PFSK-1 (cell line): ENCODE measurements around the gene C21orf58.

ENCODE experiments used
- FOXP2 ChIP-seq: optimal IDR thresholded peaks from 2 replicates; pipeline ENCODE3; 2011; ENCODE audit warnings: borderline replicate concordance, control low read depth, inconsistent platforms; ENCODE audit not compliant: insufficient read depth; ENCODE audit errors: extremely low read length, extremely low read depth
- POLR2AphosphoS5 ChIP-seq: IDR thresholded peaks from 2 replicates; pipeline ENCODE4 v1.6.1; 2012; ENCODE audit warnings: low read depth, mild to moderate bottlenecking, control low read depth, low read length, moderate library complexity
- REST ChIP-seq, 2 experiments: IDR thresholded peaks; 2 replicates each; pipeline versions ENCODE4 v1.6.1 to v1.8.0; 2011 to 2012; ENCODE audit warnings: low read depth in 2 of 2, low read length in 2 of 2, control low read depth in 1 of 2, inconsistent platforms in 1 of 2, mild to moderate bottlenecking in 1 of 2, moderate library complexity in 1 of 2; ENCODE audit not compliant: insufficient read depth in 1 of 2
- SIN3A ChIP-seq: IDR thresholded peaks from 2 replicates; pipeline ENCODE4 v1.6.1; 2012; ENCODE audit warnings: mild to moderate bottlenecking, low read length, moderate library complexity, borderline replicate concordance; ENCODE audit not compliant: insufficient read depth
- TAF1 ChIP-seq: IDR thresholded peaks from 2 replicates; pipeline ENCODE4 v1.6.1; 2012; ENCODE audit warnings: low read length, control low read depth, borderline replicate concordance; ENCODE audit not compliant: insufficient read depth

C21orf58 gene

GRCh38 chr21:46265736-46266525, 57.7 kb downstream of the C21orf58 start:
- TF ChIP-seq FOXP2: no peak
- TF ChIP-seq SIN3A: no peak

GRCh38 chr21:46264690-46265144, 59.0 kb downstream of the C21orf58 start:
- TF ChIP-seq SIN3A (no peak), POLR2AphosphoS5 (no peak), FOXP2 (no peak), REST (IDR thresholded peaks at IDR 0.05; ENCODE audit: insufficient read depth in 1 of 2, low read depth in 2 of 2, low read length in 2 of 2) (no peak), TAF1 (no peak)

- TF ChIP-seq SIN3A: no peak
- no peak for TF ChIP-seq POLR2AphosphoS5
- TF ChIP-seq FOXP2: no peak
- no peak for TF ChIP-seq TAF1
- no peak for TF ChIP-seq REST (IDR thresholded peaks at IDR 0.05; ENCODE audit: insufficient read depth in 1 of 2, low read depth in 2 of 2, low read length in 2 of 2)
Observed at GRCh38 chr21:46264046-46264689, 59.5 kb downstream of the C21orf58 start.

GRCh38 chr21:46256501-46256994, 67.1 kb downstream of the C21orf58 start:
- TF ChIP-seq TAF1 (no peak), SIN3A (no peak), FOXP2 (no peak), POLR2AphosphoS5 (no peak), REST (IDR thresholded peaks at IDR 0.05; ENCODE audit: insufficient read depth in 1 of 2, low read depth in 2 of 2, low read length in 2 of 2) (no peak)

GRCh38 chr21:46255758-46256337, 67.8 kb downstream of the C21orf58 start:
- TF ChIP-seq TAF1 (no peak), POLR2AphosphoS5 (no peak), SIN3A (no peak), REST (IDR thresholded peaks at IDR 0.05; ENCODE audit: insufficient read depth in 1 of 2, low read depth in 2 of 2, low read length in 2 of 2) (no peak), FOXP2 (no peak)
